IPS-18c (cell line): ENCODE results near the gene GAB2.

Experiments
- H3K4me3 ChIP-seq: 2 replicates; pipeline ENCODE4 v1.7.0; 2013; ENCODE audit warnings: low read depth, mild to moderate bottlenecking, low read length, moderate library complexity; ENCODE audit not compliant: insufficient read depth
- H3K9me3 ChIP-seq: one replicate; pipeline ENCODE4 v1.6.1; 2013; ENCODE audit warnings: mild to moderate bottlenecking, low read length, moderate library complexity; ENCODE audit not compliant: control insufficient read depth, insufficient read depth

GAB2 gene

GRCh38 chr11:78344676-78345075 lies 72.9 kb downstream of the GAB2 start:
- no peaks in the 10 kb centered on the region for H3K9me3 ChIP-seq
- H3K4me3 ChIP-seq = no peak overlapping the region

GRCh38 chr11:78344094-78344493 lies 73.5 kb downstream of the GAB2 start:
- Histone ChIP-seq H3K9me3 (no peaks in the 10 kb centered on the region), H3K4me3 (no peak overlapping the region)

GRCh38 chr11:78343303-78343702 lies 74.3 kb downstream of the GAB2 start:
- Histone ChIP-seq H3K4me3 (no peak overlapping the region), H3K9me3 (no peaks in the 10 kb centered on the region)

GRCh38 chr11:78341841-78342240 lies 75.8 kb downstream of the GAB2 start:
- H3K4me3 ChIP-seq = no peak overlapping the region

GRCh38 chr11:78340530-78340929 lies 77.1 kb downstream of the GAB2 start:
- Histone ChIP-seq H3K4me3 (no peak overlapping the region), H3K9me3 (no peaks in the 10 kb centered on the region)

More at GRCh38 chr11:78341841-78342240, 75.8 kb downstream of the GAB2 start:
- H3K9me3 ChIP-seq = no peaks in the 10 kb centered on the region

- no peaks in the 10 kb centered on the region for H3K9me3 ChIP-seq
- no peak overlapping the region for H3K4me3 ChIP-seq
Observed at GRCh38 chr11:78339945-78340344, 77.7 kb downstream of the GAB2 start.

DNA sequence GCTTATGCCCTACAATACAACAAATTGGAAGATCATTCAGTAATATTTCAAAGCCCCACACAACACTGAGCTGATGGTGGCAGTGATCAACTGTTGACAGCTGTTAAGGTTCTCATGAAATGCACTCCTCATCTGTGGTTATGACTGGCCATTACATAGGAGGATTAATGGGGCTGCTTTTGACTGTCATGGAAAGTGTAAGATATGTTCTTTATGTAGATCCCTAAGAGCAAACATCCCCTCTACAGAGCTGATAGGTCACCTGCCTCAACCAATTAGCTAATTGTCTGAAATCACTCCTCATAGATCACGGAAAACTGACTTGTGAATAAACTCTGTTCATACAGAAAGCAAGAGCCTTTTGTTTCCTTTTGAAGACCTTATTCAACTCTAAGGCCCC lies 78.1 kb downstream of the GAB2 start:
- H3K9me3 ChIP-seq = no peaks in the 10 kb centered on the region
- no peak overlapping the region for H3K4me3 ChIP-seq

GRCh38 chr11:78338702-78339101 lies 78.9 kb downstream of the GAB2 start:
- Histone ChIP-seq H3K4me3 (no peak overlapping the region), H3K9me3 (no peaks in the 10 kb centered on the region)

DNA sequence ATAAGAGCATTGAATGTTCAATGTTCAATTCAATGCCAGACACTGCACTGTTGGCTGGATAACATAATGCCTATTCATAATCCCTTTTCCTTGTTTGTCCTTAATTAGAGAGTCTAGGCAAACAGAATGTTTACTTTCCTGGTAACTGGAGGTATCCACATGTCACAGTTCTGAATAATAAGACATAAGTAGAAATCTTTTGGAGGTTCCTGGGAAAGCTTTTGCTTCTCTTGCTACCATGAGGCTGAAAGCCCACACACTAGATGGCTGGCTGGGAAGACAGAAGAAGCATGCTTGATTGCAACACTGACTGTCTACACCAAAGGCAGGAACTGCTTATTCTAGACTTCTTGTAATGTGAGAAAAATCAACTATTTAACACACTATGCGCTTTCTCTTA lies 79.5 kb downstream of the GAB2 start:
- Histone ChIP-seq H3K4me3 (no peak overlapping the region), H3K9me3 (no peaks in the 10 kb centered on the region)

DNA sequence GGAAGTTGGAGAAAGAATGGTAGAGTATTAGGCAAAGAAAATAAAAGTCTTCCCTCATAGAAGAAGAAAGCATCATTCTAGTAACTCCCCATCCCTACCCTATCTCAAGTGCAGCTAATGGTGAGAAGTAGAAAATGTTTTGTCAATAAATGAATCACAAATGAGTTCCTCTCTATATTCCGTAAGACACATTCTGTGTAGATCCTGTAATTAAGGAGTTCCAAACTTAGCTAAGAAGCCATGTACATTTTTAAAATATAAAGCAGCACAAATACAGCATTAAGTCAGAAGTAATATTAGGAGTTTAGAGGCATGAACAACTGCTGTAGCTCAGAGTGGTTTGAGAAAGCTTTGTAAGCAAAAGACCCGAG lies 80.1 kb downstream of the GAB2 start:
- Histone ChIP-seq H3K4me3 (no peak overlapping the region), H3K9me3 (no peaks in the 10 kb centered on the region)

DNA sequence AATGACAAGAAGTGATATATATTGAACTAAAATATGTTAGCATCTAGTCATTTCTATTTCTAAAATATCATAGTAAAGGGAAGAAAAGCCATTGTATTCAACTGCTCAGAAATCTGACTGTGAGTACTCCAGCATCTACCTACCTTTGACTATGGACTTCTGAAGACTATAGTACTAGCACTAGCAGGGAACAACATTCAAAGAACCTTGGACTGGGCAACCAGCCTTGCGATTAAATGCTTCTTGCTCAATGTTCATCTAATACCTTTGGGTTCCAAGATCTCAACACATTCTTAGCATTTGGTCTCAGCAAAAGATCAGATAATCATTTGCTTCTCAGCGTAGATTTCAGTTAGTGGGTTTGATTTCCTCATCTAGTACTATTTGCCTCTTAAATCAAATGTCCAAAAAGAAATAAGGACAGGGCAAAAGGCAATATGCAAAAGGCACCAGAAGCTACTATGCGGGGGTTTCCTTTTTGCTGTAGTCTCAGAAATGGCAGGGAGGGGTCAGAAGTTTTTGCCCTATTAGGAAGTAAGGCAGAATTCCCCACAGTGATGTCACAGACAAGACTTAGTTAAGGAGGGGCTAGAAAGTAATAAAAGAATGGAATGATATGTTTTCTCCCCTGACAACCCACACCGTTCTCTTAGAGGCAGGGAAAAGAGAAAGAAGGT lies 80.6 kb downstream of the GAB2 start:
- Histone ChIP-seq H3K9me3 (no peaks in the 10 kb centered on the region), H3K4me3 (no peak overlapping the region)

GRCh38 chr11:78334109-78334508 lies 83.5 kb downstream of the GAB2 start:
- Histone ChIP-seq H3K9me3 (no peaks in the 10 kb centered on the region), H3K4me3 (no peak overlapping the region)

DNA sequence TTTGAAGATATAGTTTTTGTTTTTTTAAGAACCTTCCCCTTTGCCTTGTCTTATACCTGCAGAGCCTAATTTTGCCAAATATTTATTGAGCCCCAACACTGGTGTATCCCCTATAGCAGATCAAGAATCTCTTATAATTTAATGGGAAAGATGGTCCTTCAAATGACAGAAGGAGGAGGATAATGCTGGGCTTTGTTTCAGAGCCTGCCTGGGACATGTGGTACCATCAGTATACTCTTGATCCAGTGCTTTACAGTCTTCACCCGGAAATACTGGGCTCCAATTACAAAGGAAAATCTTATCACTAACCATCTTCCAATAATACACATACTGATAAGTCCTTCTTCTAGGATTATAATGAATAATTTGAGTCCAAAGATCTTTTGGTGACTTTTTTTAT lies 84.7 kb downstream of the GAB2 start:
- peaks cover 3% of the 10 kb centered on the region for H3K9me3 ChIP-seq
- H3K4me3 ChIP-seq = no peak overlapping the region

DNA sequence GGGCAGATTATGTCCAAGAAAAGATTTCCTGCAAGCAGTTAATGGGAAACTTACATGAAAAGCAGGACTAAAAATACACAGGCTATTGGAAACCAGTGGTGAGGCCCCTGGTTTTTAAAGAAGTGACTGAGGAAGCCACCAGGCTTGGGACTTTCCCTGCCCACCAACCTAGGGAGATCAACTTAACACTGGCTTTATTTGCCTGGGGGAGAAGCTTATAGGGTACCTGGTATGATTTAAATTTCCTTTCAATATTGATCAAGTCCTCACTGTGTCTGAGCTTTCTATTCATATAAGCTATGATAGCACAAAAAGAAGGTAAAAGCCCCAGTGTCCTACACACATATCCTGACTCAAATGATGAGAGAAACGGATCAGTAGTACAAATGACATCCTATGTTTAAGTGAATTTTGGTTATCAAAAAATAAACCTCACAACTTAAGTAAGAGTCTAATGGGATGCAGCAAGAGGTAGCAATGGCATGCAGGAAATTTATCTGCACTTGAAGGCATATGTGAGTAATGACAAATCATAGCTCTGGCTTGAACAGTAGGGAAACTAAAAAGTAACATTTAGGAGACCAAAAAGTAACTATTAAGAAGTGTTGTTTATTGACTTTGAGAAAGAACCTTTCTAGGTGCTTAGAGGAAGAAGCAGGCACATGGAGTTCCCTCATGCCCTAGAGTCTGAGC lies 85.3 kb downstream of the GAB2 start:
- peaks cover 3% of the 10 kb centered on the region for H3K9me3 ChIP-seq

DNA sequence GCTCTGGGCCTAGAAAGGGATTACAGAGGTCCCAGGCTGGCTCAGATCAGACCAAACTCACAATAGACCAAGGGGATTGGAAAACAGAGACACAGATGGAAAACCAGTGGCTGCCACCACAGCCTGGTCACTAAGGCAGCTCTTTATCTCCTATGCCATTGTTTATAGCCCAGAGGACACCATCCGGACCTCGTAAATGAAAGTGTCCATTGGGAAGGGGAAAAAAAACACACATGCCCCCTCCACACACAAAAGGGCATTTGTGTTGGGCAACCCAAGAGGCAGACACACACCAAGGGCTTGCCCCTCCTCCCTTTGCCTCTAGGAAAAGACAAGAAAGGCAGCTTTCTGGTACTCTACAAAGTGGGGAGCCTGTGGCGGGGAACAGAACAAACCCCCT lies 85.9 kb downstream of the GAB2 start:
- no peak overlapping the region for H3K4me3 ChIP-seq

More for the DNA sequence above, 85.3 kb downstream of the GAB2 start:
- no peak overlapping the region for H3K4me3 ChIP-seq

DNA sequence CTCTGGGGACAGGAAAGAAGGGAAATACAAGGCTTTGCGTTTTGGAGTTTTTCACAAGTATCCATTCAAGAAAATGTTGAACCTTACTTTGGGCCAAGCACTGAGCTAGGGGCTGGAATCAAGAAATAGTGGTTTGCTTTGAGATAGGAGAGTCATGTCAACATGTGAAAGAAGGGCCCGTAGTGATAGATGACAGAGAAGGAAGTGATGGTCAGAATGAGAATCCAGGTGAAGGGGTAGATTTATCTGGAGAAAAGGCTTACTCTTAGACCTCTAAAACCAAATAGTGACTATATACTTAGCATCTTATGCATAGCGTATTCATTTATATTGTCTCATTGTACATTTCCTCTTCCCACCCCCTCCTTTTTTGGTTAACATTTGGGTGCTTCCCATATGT lies 87.3 kb downstream of the GAB2 start:
- Histone ChIP-seq H3K4me3 (no peak overlapping the region), H3K9me3 (peaks cover 3% of the 10 kb centered on the region)

More for the DNA sequence above, 85.9 kb downstream of the GAB2 start:
- H3K9me3 ChIP-seq = peaks cover 3% of the 10 kb centered on the region

DNA sequence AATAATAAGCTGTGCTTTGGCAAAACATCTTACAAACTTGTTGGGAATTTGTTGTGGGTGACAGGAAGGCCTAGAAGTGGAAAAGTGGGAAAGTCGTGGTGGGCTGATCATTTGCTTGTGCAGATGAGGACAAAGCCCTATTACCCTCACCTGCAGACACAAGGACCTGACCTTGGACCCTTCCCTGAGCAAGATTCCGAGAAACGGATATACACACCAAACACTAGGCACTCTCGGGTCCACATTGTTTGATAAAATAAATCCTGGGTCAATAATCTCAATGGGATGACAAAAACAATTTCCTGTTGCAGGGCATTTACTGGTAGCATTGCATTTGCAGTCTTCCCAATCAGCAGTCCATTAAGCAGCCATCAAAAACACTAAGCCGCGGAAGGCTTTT lies 89.7 kb downstream of the GAB2 start:
- H3K4me3 ChIP-seq = no peak overlapping the region

GRCh38 chr11:78325274-78325781 lies 92.3 kb downstream of the GAB2 start:
- Histone ChIP-seq H3K4me3 (no peak overlapping the region), H3K9me3 (peaks cover 3% of the 10 kb centered on the region)

More for the DNA sequence above, 89.7 kb downstream of the GAB2 start:
- peaks cover 3% of the 10 kb centered on the region for H3K9me3 ChIP-seq
